ENCODE data around the gene RTL5. TPM values are rescaled to one million over a fixed set of nuclear protein-coding genes. Genes with fewer than 3 reads are reported as not detected.

Gene RTL5
- total RNA-seq, 1 experiment from 2014 or later: not detected

- Histone ChIP-seq H3F3A (ENCODE audit: insufficient read depth, low read depth) (no peaks in the 10 kb centered on the region), H3K9me3 (ENCODE audit: insufficient read depth, low read depth) (no peaks in the 10 kb centered on the region), H2AFZ (no peak overlapping the region), H3K4me3 (no peak overlapping the region), H3K4me1 (replicated peaks; ENCODE audit: insufficient read depth) (no peaks in the 10 kb centered on the region), H3K79me2 (ENCODE audit: low read depth) (no peaks in the 10 kb centered on the region), H3K9me2 (ENCODE audit: insufficient read depth) (no peaks in the 10 kb centered on the region), H3K27ac (no peak overlapping the region), H3K4me2 (no peak overlapping the region), H3K27me3 (ENCODE audit: insufficient read depth, low read depth) (peaks cover 18% of the 10 kb centered on the region), H3K36me3 (ENCODE audit: low read depth) (no peaks in the 10 kb centered on the region), H4K20me1 (ENCODE audit: insufficient read depth) (no peaks in the 10 kb centered on the region)
- DNase-seq: no peak
- no TSS peak for BruUV-seq (replicated peaks)
- intact Hi-C loops (cut with micrococcal nuclease; ENCODE audit: unreplicated experiment): no loop called here
- POLR2A ChIA-PET (ENCODE audit: unreplicated experiment): no interaction called here
- TF ChIP-seq EZH2 (IDR thresholded peaks at IDR 0.05; ENCODE audit: low read depth): no peak
- TF ChIP-seq, protein P1, sequence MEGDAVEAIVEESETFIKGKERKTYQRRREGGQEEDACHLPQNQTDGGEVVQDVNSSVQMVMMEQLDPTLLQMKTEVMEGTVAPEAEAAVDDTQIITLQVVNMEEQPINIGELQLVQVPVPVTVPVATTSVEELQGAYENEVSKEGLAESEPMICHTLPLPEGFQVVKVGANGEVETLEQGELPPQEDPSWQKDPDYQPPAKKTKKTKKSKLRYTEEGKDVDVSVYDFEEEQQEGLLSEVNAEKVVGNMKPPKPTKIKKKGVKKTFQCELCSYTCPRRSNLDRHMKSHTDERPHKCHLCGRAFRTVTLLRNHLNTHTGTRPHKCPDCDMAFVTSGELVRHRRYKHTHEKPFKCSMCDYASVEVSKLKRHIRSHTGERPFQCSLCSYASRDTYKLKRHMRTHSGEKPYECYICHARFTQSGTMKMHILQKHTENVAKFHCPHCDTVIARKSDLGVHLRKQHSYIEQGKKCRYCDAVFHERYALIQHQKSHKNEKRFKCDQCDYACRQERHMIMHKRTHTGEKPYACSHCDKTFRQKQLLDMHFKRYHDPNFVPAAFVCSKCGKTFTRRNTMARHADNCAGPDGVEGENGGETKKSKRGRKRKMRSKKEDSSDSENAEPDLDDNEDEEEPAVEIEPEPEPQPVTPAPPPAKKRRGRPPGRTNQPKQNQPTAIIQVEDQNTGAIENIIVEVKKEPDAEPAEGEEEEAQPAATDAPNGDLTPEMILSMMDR (conservative IDR thresholded peaks at IDR 0.05): no peak
- CTCF ChIA-PET: no interaction called here
Observed at GRCh38 chrX:72117636-72118210, 14.0 kb downstream of the RTL5 start.

DNA sequence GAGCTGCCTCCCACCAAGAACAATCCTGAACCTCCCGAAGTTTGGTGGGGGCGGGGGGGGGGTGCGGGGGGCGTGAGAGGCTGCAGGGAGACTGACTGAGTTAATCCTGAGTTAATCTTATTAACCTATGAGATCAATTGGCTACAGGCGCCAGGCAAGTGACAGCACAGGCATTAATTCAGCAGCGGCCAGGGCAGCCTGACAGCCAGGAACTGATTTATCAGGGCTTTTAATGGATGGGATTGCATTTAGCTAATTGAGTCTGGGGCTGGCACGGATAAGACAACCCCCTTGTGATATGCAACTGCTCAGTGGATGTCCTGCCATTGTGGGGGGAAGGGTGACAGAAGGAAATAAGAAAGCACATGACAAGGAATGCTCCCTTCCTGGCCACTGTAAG, 16.3 kb downstream of the RTL5 start:
- Histone ChIP-seq H3K9me2 (ENCODE audit: insufficient read depth) (no peaks in the 10 kb centered on the region), H3K79me2 (ENCODE audit: low read depth) (no peaks in the 10 kb centered on the region), H4K20me1 (ENCODE audit: insufficient read depth) (no peaks in the 10 kb centered on the region), H3K9me3 (ENCODE audit: insufficient read depth, low read depth) (no peaks in the 10 kb centered on the region), H3F3A (ENCODE audit: insufficient read depth, low read depth) (no peaks in the 10 kb centered on the region), H3K4me1 (replicated peaks; ENCODE audit: insufficient read depth) (no peaks in the 10 kb centered on the region), H3K36me3 (ENCODE audit: low read depth) (no peaks in the 10 kb centered on the region), H3K27me3 (ENCODE audit: insufficient read depth, low read depth) (peaks cover 28% of the 10 kb centered on the region), H3K27ac (no peak overlapping the region), H3K4me3 (no peak overlapping the region), H2AFZ (no peak overlapping the region), H3K4me2 (no peak overlapping the region)
- CTCF ChIA-PET: no interaction called here
- no peak for TF ChIP-seq EZH2 (IDR thresholded peaks at IDR 0.05; ENCODE audit: low read depth)
- TF ChIP-seq, protein P1 (conservative IDR thresholded peaks at IDR 0.05): no peak
- BruUV-seq (replicated peaks): no TSS peak
- intact Hi-C loops (cut with micrococcal nuclease; ENCODE audit: unreplicated experiment): no loop called here
- POLR2A ChIA-PET (ENCODE audit: unreplicated experiment): no interaction called here
- no peak for DNase-seq

DNA sequence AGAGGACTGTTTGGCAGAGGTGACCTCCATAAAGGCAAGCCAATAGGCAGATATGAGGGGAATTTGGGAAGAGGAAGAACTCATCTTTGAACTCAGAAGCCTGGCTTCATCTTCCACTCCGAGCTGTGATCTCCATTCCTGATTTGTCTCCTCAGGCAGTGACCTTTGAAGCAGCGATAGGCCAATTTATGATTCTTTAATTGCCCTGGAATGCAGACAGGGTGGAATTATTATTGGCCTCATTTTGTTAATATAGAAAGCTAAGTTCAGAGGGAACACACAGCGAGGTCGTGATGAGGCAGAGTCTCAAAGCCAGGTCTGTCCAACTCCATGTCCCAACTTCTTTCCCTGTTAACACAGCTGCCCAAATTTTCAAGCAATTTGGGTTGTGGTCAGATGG, 16.9 kb downstream of the RTL5 start:
- Histone ChIP-seq H3K4me2 (no peak overlapping the region), H3K36me3 (ENCODE audit: low read depth) (no peaks in the 10 kb centered on the region), H3K27me3 (ENCODE audit: insufficient read depth, low read depth) (peaks cover 33% of the 10 kb centered on the region), H3K4me3 (no peak overlapping the region), H3K9me2 (ENCODE audit: insufficient read depth) (no peaks in the 10 kb centered on the region), H3K79me2 (ENCODE audit: low read depth) (no peaks in the 10 kb centered on the region), H2AFZ (no peak overlapping the region), H4K20me1 (ENCODE audit: insufficient read depth) (no peaks in the 10 kb centered on the region), H3K4me1 (replicated peaks; ENCODE audit: insufficient read depth) (no peaks in the 10 kb centered on the region), H3F3A (ENCODE audit: insufficient read depth, low read depth) (no peaks in the 10 kb centered on the region), H3K27ac (no peak overlapping the region), H3K9me3 (ENCODE audit: insufficient read depth, low read depth) (no peaks in the 10 kb centered on the region)
- intact Hi-C loops (cut with micrococcal nuclease; ENCODE audit: unreplicated experiment): no loop called here
- BruUV-seq (replicated peaks): no TSS peak
- ChIA-PET CTCF (no interaction called here), POLR2A (ENCODE audit: unreplicated experiment) (no interaction called here)
- TF ChIP-seq, protein P1 (conservative IDR thresholded peaks at IDR 0.05): no peak
- TF ChIP-seq EZH2 (IDR thresholded peaks at IDR 0.05; ENCODE audit: low read depth): no peak
- no peak for DNase-seq

Measured in PC-9 (cell line).